SH-SY5Y (cell line): ENCODE results near the gene PLEKHA6.

Experiments
- GATA2 ChIP-seq: IDR thresholded peaks from 2 replicates; pipeline ENCODE4 v1.6.1; 2011; ENCODE audit warnings: mild to moderate bottlenecking, low read depth, low read length
- GATA3 ChIP-seq: IDR thresholded peaks from 2 replicates; pipeline ENCODE4 v1.6.1; 2011; ENCODE audit warnings: low read depth, mild to moderate bottlenecking, low read length, moderate library complexity

Gene PLEKHA6

DNA sequence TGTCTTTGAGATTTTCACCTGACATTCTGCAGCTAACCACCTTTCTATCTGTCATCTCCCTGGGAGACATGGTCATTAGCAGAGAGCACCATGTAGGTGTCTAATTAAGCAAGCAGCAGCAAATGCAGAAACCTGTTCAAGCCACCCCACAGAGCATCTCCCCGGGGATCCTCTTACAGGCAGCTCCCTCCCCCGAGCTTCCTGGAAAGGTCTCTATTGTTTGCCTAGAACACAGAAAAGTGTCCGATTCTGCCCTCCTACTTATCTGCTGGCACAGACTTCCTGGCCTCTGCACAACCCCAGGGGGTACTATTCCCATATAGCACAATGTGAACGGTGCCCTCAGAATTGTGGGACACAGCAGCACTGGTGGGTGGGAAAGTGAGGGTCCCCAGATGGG, 46.1 kb downstream of the PLEKHA6 start:
- TF ChIP-seq GATA2 (no peak), GATA3 (no peak)

DNA sequence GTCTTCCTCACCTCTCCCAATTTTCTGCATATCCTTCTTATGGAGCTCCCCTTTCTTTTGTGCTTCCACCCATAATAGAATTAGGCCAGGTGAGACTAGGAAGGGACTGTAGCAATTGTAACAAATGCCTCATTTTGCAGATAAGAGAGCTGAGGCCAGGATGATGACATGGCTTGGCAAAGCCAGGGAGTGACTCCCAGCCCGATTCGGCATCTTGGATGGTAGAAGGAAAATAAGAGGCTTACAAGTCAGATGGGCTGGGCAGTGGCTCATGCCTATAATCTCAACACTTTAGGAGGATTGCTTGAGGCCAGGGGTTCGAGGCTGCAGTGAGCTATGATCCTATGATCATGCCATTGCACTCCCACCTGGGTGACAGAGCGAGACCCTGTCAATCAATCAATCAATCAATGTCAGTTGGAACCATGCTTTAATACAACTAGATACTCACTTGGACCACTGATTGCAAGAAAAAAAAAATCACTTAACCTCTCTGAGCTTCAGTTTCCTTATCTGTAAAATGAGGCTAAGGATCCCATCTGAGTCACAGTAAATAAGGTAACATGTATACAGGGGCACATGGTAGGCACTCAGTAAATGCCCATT, 51.6 kb downstream of the PLEKHA6 start:
- TF ChIP-seq GATA3 (no peak), GATA2 (no peak)

DNA sequence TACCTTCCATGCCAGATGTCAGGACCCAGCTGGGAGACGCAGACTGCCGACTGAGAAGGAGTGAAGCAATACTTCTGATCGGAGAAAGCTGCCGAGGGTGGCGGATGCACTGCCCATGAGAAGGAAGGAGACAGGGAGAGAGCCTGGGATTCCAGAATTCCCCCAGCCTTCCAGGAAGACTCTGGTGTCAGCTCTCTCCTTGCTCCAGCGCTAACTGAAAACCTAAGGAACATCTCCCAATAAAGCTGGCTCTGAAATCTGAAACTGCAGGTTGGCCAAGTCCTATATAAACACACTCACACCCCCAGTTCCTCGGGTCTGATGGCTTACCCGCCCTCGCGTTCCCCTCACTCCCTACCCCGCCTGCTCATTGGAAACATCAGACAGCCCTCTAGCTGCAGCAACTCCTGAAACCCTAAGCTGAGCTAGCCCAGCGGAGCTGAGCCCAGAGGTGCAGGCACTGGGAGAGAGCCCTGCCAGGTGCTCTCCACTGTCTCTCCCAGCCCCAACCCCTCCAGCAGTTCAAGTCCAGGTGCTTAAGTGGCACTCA, 52.3 kb downstream of the PLEKHA6 start:
- TF ChIP-seq GATA2 (no peak), GATA3 (no peak)

DNA sequence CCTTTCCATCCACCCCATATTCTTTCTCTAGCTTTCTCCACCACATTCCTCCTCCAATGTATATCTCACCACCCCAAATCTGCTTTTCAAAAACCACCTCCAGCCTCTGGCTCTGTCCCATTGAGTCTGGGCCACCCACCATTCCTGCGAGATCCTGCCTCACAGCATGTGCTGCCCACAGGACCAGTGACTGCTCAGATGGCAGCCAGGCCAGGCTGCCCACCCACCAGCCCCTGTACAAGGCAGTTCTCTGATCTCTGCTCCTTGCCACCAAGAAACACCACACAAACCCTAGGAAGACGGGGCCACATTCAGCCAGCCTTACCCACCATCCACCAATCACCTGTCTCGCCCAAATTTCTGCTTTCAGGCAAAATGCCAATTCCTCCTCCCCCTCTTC, 53.7 kb downstream of the PLEKHA6 start:
- TF ChIP-seq GATA3: no peak
- TF ChIP-seq GATA2: no peak

- TF ChIP-seq GATA3 (no peak), GATA2 (no peak)
These were observed 55.7 kb downstream of the PLEKHA6 start for GRCh38 chr1:204304067-204304466.

GRCh38 chr1:204302769-204303168, 57.0 kb downstream of the PLEKHA6 start:
- TF ChIP-seq GATA2 (no peak), GATA3 (no peak)

GRCh38 chr1:204301171-204301957, 58.4 kb downstream of the PLEKHA6 start:
- TF ChIP-seq GATA3: no peak
- TF ChIP-seq GATA2: no peak

DNA sequence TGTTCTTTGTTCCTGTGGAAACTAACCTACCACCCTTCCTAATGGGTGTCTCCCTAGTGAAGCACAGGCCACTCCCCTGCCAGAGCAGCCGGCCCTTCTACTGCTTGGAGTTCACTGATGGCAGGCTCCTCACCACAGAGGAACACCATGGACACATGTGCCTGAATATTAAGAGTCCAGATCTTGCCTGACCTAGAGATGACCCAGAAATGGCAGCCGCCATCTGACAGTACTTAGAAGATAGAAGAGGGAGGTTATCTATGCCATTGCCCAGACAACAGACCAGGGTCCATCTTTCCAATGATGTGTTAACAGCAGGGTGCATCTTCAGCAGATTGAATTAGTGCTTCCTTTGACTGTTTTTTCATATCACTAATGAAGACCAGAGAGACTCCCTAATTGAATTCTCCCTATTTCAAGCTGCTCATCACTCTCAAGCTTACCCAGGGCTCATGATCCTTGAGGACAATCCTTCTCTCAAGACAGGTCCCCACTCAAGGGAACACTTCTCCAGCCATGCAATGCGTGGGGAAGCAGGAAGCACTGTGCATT, 59.8 kb downstream of the PLEKHA6 start:
- TF ChIP-seq GATA2 (peak; percentile 88), GATA3 (peak; percentile 77)

- no peak for TF ChIP-seq GATA2
- TF ChIP-seq GATA3: no peak
These were observed 63.2 kb downstream of the PLEKHA6 start for GRCh38 chr1:204296431-204296988.

DNA sequence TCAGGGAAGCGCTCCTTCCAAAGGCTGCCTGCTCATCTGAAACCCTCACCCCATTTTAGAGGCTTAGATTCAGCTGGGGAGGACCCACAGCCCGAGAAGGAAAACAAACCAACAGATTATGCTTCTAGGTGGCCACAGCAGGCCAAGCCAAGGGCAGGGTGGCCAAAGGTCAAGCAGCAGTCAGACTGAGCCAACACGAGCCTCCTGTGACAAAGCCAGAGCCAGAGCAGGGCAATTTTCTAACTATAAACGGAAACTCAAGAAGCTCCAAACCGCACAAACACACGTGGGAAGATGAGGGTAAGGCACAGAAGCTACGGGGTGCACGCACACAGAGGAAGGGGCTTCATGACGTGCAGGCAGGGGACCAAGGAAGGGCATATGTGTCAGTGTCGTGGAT, 64.1 kb downstream of the PLEKHA6 start:
- TF ChIP-seq GATA3 (no peak), GATA2 (no peak)

GRCh38 chr1:204294357-204294756, 65.4 kb downstream of the PLEKHA6 start:
- TF ChIP-seq GATA3 (no peak), GATA2 (no peak)

DNA sequence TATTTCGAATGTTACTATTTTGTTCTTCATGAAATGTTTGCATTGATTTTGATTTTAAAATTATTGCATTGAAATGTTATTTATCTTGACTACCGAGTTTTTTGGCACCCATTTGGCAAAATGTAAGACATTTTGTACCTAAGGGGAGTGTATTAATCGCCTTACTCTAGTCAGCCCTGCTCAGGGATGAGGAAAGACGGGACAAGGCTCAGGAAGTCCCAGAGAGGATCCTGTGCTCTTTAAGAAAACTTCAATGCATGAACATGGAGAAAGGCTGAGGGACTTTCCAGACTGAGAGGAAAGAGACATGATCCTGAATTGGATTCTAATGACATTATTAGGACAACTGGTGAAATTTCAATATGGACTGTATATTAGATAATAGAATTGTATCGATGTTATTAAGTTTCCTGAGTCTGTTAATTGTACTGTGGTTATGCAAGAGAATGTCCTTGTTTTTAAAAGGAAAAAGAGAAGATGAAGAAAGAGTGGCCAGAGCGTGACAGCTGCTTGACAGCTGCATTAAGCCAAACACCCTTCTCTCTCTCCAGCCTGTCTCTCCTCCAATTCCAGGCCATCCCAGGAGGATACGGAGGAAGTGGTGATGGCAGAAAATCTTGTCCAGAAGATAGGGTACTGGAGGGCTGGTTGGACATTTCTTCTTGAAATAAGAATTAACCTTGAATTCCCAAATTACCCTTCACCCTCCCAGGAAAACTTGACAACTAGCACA, 66.0 kb downstream of the PLEKHA6 start:
- TF ChIP-seq GATA3 (no peak), GATA2 (no peak)

DNA sequence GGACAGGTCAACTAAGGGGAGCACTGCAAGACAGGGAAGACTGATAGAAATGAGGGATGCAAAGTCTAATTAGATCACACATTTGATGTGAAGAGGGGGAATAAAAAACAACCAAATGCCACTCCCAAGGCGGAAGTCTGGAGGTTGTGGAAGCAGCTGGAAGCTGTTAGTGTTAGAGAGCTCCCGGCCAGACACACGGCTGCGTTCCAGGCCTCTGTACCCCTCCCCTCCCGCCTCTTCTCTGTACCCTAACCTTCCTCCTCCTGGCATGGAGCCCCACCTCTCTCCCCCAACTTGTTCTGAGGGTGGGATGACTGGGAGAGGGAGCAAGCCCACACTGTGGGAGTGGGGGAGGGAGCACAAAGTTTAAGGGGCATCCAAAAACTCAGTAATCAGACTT, 67.0 kb downstream of the PLEKHA6 start:
- TF ChIP-seq GATA2: peak; percentile 13; the same call in 1 of the 2 replicates
- TF ChIP-seq GATA3: no peak

- TF ChIP-seq GATA2: peak; percentile 97
- TF ChIP-seq GATA3: peak; percentile 58; the same call in 1 of the 2 replicates
These were observed 70.4 kb downstream of the PLEKHA6 start for GRCh38 chr1:204289280-204289679.
